Lower lobe of right lung (tissue), 2 donors: ENCODE results near the gene AAMP. TPM values are rescaled to one million over a fixed set of nuclear protein-coding genes. Genes with fewer than 3 reads are reported as not detected.

ENCODE experiments used
- ATAC-seq, 2 donors: fragments of 200-7000 bp; cut with Tn5 transposase; one replicate each; pipeline ENCODE4 v1.9.1; 2020 to 2022; ENCODE audit warnings: mild to moderate bottlenecking in 2 of 2, moderate library complexity in 2 of 2
- DNase-seq: peaks from one replicate; pipeline ENCODE4 v3.0.0-alpha.2; 2020
- H3K27ac ChIP-seq: fragments of 200-600 bp; one replicate; pipeline ENCODE4 v1.8.0; 2022
- H3K27me3 ChIP-seq: fragments of 200-600 bp; one replicate; pipeline ENCODE4 v1.8.0; 2022; ENCODE audit warnings: low read depth
- H3K36me3 ChIP-seq: fragments of 200-600 bp; one replicate; pipeline ENCODE4 v1.8.0; 2022; ENCODE audit warnings: mild to moderate bottlenecking
- H3K4me1 ChIP-seq: fragments of 200-600 bp; one replicate; pipeline ENCODE4 v1.8.0; 2022
- H3K4me3 ChIP-seq: fragments of 200-600 bp; one replicate; pipeline ENCODE4 v1.8.0; 2022; ENCODE audit warnings: mild to moderate bottlenecking
- H3K9me3 ChIP-seq: fragments of 200-600 bp; one replicate; pipeline ENCODE4 v1.8.0; 2022
- intact Hi-C: fragments of 100-400 bp; cut with DNase I; formaldehyde crosslinking; loops from one replicate; pipeline ENCODE4 v1.11.0; 2022
- total RNA-seq: library from RNA; stranded (reverse); fragmentation: NEBNext Ultra II Directional; extraction: Animal tissue kit (Norgen Biotek cat#: 25700); gene quantifications from one replicate; pipeline ENCODE4 v1.2.1, GENCODE V29; 2021
- TF ChIP-seq, protein P1 (sequence below): fragments of 200-600 bp; IDR thresholded peaks from one replicate; pipeline ENCODE4 v1.8.0; 2022; ENCODE audit warnings: antibody characterized with exemption, mild to moderate bottlenecking
- donor health status: DM: no; HTN: yes; CAD: no; lungs with severe emphysema.

The AAMP gene
- total RNA-seq, 1 donor from 2014 or later: 58.8 TPM

GRCh38 chr2:218261423-218262236, 8.3 kb downstream of the AAMP start:
- ATAC-seq (no peak), DNase-seq (no peak)
- Histone ChIP-seq H3K27ac (peak overlapping the region; percentile 34), H3K4me1 (peaks cover 80% of the 10 kb centered on the region), H3K9me3 (no peaks in the 10 kb centered on the region), H3K4me3 (no peak overlapping the region), H3K27me3 (no peaks in the 10 kb centered on the region), H3K36me3 (peaks cover 49% of the 10 kb centered on the region)
- intact Hi-C loops: no loop called here
- TF ChIP-seq, protein P1, sequence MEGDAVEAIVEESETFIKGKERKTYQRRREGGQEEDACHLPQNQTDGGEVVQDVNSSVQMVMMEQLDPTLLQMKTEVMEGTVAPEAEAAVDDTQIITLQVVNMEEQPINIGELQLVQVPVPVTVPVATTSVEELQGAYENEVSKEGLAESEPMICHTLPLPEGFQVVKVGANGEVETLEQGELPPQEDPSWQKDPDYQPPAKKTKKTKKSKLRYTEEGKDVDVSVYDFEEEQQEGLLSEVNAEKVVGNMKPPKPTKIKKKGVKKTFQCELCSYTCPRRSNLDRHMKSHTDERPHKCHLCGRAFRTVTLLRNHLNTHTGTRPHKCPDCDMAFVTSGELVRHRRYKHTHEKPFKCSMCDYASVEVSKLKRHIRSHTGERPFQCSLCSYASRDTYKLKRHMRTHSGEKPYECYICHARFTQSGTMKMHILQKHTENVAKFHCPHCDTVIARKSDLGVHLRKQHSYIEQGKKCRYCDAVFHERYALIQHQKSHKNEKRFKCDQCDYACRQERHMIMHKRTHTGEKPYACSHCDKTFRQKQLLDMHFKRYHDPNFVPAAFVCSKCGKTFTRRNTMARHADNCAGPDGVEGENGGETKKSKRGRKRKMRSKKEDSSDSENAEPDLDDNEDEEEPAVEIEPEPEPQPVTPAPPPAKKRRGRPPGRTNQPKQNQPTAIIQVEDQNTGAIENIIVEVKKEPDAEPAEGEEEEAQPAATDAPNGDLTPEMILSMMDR: no peak

- peak; percentile 62 for DNase-seq
- Histone ChIP-seq H3K4me3 (no peak within 1 kb of the TSS), H3K27me3 (no peaks in the 10 kb centered on the region), H3K27ac (peak within 1 kb of the TSS; percentile 82), H3K4me1 (peaks cover 81% of the 10 kb centered on the region), H3K36me3 (peaks cover 49% of the 10 kb centered on the region), H3K9me3 (no peaks in the 10 kb centered on the region)
- TF ChIP-seq, protein P1: peak; percentile 10
- intact Hi-C loops: no loop called here
- peak; percentile 6 to 35 for ATAC-seq
Measured at GRCh38 chr2:218260742-218261422, 9.1 kb downstream of the AAMP start, which contains the start of gene GPBAR1. GPBAR1 (plus strand) TSS chr2:218261015; CDS start chr2:218262725, 1,710 bp downstream.

GRCh38 chr2:218260166-218260565, 9.8 kb downstream of the AAMP start:
- Histone ChIP-seq H3K4me3 (no peak overlapping the region), H3K4me1 (peaks cover 81% of the 10 kb centered on the region), H3K27me3 (no peaks in the 10 kb centered on the region), H3K9me3 (no peaks in the 10 kb centered on the region), H3K36me3 (peaks cover 49% of the 10 kb centered on the region), H3K27ac (peak overlapping the region; percentile 82)
- TF ChIP-seq, protein P1: no peak
- ATAC-seq (no peak), DNase-seq (no peak)
- intact Hi-C loops: no loop called here

DNA sequence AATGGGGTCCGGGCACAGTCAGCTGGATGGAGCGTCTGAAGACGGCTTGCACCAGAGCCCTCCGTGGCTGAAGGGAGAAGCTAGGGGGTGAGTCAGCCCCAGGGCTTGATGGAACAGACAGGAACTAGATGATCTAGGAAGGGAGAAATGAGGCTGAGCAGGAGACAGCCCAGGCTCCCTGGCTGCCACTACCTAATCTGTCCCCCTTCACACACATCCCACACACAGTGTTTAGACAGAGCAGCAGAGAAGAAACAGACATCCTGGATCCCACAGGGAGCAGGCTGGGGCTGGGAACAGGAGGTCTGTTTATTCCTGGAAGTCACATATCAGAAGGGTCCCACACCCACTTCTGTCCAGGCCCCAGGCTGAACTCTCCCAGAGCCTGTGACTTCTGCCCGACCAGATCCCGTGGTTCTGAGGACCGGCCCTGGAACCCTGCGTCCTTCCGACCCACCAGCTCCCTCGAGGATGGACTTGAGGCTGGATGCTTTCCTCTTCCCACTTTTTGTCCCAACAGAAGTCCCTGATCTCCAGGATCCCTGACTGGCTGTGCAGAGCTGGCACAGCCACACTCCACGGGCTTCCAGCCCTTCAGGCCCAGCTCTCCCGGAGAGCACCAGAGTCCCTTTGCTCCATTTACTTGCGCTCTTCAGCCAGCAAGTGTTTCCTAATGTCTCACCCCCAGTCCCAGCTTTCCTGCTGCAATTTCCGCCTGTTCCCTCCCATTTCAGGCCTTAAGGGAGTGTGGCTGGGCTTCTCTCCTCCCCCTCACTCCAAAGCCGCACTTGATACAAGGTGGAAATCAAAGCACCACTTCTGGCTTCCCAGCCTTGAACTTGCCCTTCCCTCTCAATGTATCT, 10.6 kb downstream of the AAMP start:
- peak; percentile 70 to 72 for ATAC-seq
- H3K4me1 ChIP-seq: peaks cover 73% of the 10 kb centered on the region
- DNase-seq: peak; percentile 60
- no peak overlapping the region for H3K4me3 ChIP-seq
- H3K9me3 ChIP-seq: no peaks in the 10 kb centered on the region
- H3K36me3 ChIP-seq: peaks cover 49% of the 10 kb centered on the region
- TF ChIP-seq, protein P1: no peak
- intact Hi-C loops: no loop called here
- H3K27me3 ChIP-seq: no peaks in the 10 kb centered on the region
- peak overlapping the region; percentile 82 for H3K27ac ChIP-seq

DNA sequence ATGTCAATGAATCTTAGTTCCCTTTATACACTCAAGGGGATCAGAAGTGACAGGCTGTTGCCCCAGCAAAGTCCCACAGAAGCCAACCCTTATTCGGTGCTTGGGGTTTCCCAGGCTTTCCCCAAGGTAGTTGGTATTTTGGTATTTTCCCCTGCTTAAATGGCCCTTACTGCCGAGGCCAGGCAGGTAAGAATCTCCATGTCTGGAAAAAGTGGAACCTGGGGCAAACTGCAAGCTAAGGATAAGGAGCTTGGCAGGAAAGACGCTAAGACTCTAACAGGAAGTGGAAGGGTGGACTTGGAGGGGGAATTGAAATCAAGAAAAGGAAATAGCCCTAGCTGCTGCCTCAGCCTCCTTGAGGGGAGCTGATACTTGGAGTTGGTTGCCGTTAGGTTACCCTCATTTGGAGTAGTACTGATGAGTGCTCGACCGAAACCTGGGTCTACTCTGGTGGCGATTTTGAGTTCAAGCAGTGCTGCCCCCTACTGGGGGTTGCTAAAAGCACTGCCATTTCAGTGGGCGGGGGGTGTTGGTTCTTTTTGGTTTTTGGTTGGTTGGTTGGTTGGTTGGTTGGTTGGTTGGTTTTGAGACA, 12.5 kb downstream of the AAMP start:
- no peaks in the 10 kb centered on the region for H3K9me3 ChIP-seq
- TF ChIP-seq, protein P1: peak; percentile 52
- peaks cover 49% of the 10 kb centered on the region for H3K36me3 ChIP-seq
- H3K27me3 ChIP-seq: no peaks in the 10 kb centered on the region
- DNase-seq (peak; percentile 51), ATAC-seq (peak; percentile 32 to 68)
- H3K4me3 ChIP-seq: no peak overlapping the region
- intact Hi-C loops: no loop called here
- peaks cover 57% of the 10 kb centered on the region for H3K4me1 ChIP-seq
- H3K27ac ChIP-seq: peak overlapping the region; percentile 1
